OCI-LY7 (cell line): ENCODE results near the gene C11orf24.

ENCODE experiments used
- CTCF ChIP-seq: fragments of 200-600 bp; sonication (generic); conservative IDR thresholded peaks from 2 replicates; pipeline ENCODE4 v1.5.1; 2014; ENCODE audit warnings: mild to moderate bottlenecking, antibody characterized with exemption, low read length, moderate library complexity, mixed read lengths
- EZH2phosphoT487 ChIP-seq: fragments of 200-600 bp; sonication (generic); IDR thresholded peaks from 2 replicates; pipeline ENCODE4 v1.6.1; 2018; ENCODE audit warnings: low read depth, borderline replicate concordance, mild to moderate bottlenecking, mixed run types, antibody characterized with exemption, low read length, moderate library complexity, mixed read lengths

DNA sequence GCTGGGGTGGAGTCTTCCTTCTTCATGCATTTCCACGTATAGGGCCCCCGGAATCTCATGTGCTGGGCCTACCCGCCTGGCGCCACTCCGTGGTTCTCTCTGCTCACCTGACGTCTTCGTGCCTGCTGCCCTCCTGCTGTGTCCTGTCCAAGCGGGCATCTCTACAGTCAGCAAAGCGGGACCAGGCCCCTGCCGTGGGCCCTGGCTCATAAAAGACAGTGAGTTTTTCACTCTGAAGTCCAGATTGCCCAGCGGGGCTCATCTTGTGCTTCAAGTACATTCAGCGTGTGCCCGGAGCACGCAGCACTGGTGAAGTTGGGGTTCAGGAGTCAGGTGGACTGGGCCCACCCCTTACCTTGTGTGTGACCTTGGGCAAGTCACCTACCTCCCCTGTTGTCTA lies 17.4 kb downstream of the C11orf24 start:
- TF ChIP-seq CTCF (no peak), EZH2phosphoT487 (no peak)
